ENCODE measurements around the gene ZNF550. TPM values are rescaled to one million over a fixed set of nuclear protein-coding genes. Genes with fewer than 3 reads are reported as not detected.

ZNF550 gene
- total and polyA plus RNA-seq, 2 of the 13 experiments (the other 11 are each of a cell fraction or from before 2014, with no cell fraction given): 8.6 to 9.1 TPM

GRCh38 chr19:57578487-57579205 is 19.0 kb upstream of the ZNF550 start, which contains the start of gene ZNF416 (continued):
- TF ChIP-seq ZHX1 (CRISPR knock-in tag; IDR thresholded peaks at IDR 0.05; ENCODE audit: low read depth): no peak
- TF ChIP-seq IKZF4 (CRISPR knock-in tag; IDR thresholded peaks at IDR 0.05; ENCODE audit: borderline replicate concordance, low read depth, not compliant biosample characterization): no peak
- peak; percentile 84 for TF ChIP-seq ZNF761 (CRISPR knock-in tag; conservative IDR thresholded peaks at IDR 0.05)
- TF ChIP-seq TFE3 (CRISPR knock-in tag; IDR thresholded peaks at IDR 0.05): 0 out of 2 replicates have a peak, but pooled peaks have one; percentile 33
- peak; percentile 54 for TF ChIP-seq ZZZ3 (CRISPR knock-in tag; IDR thresholded peaks at IDR 0.05; ENCODE audit: borderline replicate concordance)
- TF ChIP-seq ZSCAN30 (CRISPR knock-in tag; IDR thresholded peaks at IDR 0.05): 0 out of 2 replicates have a peak, but pooled peaks have one; percentile 70
- TF ChIP-seq KLF9 (CRISPR knock-in tag; IDR thresholded peaks at IDR 0.05; ENCODE audit: low read depth): no peak
- TF ChIP-seq ZBTB4 (CRISPR knock-in tag; IDR thresholded peaks at IDR 0.05; ENCODE audit: borderline replicate concordance): no peak
- TF ChIP-seq NR2C2 (CRISPR knock-in tag; IDR thresholded peaks at IDR 0.05; ENCODE audit: borderline replicate concordance): peak; percentile 84
- peak; percentile 61; the same call in 1 of the 2 replicates for TF ChIP-seq NFKB2 (CRISPR knock-in tag; IDR thresholded peaks at IDR 0.05; ENCODE audit: borderline replicate concordance)
- no peak; the same call in 1 of the 2 replicates for TF ChIP-seq ZNF670 (CRISPR knock-in tag; IDR thresholded peaks at IDR 0.05; ENCODE audit: borderline replicate concordance)
- TF ChIP-seq FOXP1 (IDR thresholded peaks at IDR 0.05): no peak
- TF ChIP-seq FOXP1 (CRISPR knock-in tag; IDR thresholded peaks at IDR 0.05): no peak
- peak; percentile 75; the same call in 1 of the 2 replicates for TF ChIP-seq FOXK1 (CRISPR knock-in tag; IDR thresholded peaks at IDR 0.05; ENCODE audit: borderline replicate concordance, low read depth)
- TF ChIP-seq SALL1 (CRISPR knock-in tag; IDR thresholded peaks at IDR 0.05): peak; percentile 61
- no peak for TF ChIP-seq TEAD2 (CRISPR knock-in tag; IDR thresholded peaks at IDR 0.05)
- no peak for TF ChIP-seq TBP (CRISPR knock-in tag; IDR thresholded peaks at IDR 0.05)
- TF ChIP-seq ZNF660 (CRISPR knock-in tag; IDR thresholded peaks at IDR 0.05; ENCODE audit: borderline replicate concordance, low read depth): no peak
- peak; percentile 96 for TF ChIP-seq ZNF567 (CRISPR knock-in tag; IDR thresholded peaks at IDR 0.05; ENCODE audit: borderline replicate concordance)
- no peak; the same call in 1 of the 2 replicates for TF ChIP-seq CEBPG (CRISPR knock-in tag; IDR thresholded peaks at IDR 0.05)
- TF ChIP-seq ZNF773 (CRISPR knock-in tag; IDR thresholded peaks at IDR 0.05; ENCODE audit: borderline replicate concordance): no peak
- TF ChIP-seq MXI1 (IDR thresholded peaks at IDR 0.05; ENCODE audit: borderline replicate concordance, low read depth, low read length): peak; percentile 68; the same call in 1 of the 3 replicates
- peak; percentile 47; the same call in 1 of the 2 replicates for TF ChIP-seq IRX3 (CRISPR knock-in tag; IDR thresholded peaks at IDR 0.05; ENCODE audit: borderline replicate concordance, low read depth)
- no peak for TF ChIP-seq XBP1 (CRISPR knock-in tag; IDR thresholded peaks at IDR 0.05)

Data from HepG2 (cell line).